LNCaP clone FGC (cell line): ENCODE results near the gene PCCA.
"Not testable (repeated sequence)": the region's sequence is repeated elsewhere in the genome, so short reads cannot be mapped to it uniquely, and the experiment has no call there.

Experiments
- DNase-seq: peaks from one replicate; pipeline ENCODE4 v3.0.0-alpha.2; 2011; ENCODE audit warnings: low read depth
- H3K4me3 ChIP-seq: 2 replicates; pipeline ENCODE4 v1.5.1; 2011; ENCODE audit warnings: mild to moderate bottlenecking, low read depth, low read length, control low read depth
- CTCF ChIP-seq: IDR thresholded peaks from 2 replicates; pipeline ENCODE4 v1.5.1; 2012; ENCODE audit warnings: mild to moderate bottlenecking; ENCODE audit not compliant: control insufficient read depth, insufficient read depth; ENCODE audit errors: extremely low read depth

Gene PCCA

GRCh38 chr13:100097821-100098220 is 8.9 kb downstream of the PCCA start:
- TF ChIP-seq CTCF, result no peak
- no peak for DNase-seq
- no peak overlapping the region for H3K4me3 ChIP-seq

DNA sequence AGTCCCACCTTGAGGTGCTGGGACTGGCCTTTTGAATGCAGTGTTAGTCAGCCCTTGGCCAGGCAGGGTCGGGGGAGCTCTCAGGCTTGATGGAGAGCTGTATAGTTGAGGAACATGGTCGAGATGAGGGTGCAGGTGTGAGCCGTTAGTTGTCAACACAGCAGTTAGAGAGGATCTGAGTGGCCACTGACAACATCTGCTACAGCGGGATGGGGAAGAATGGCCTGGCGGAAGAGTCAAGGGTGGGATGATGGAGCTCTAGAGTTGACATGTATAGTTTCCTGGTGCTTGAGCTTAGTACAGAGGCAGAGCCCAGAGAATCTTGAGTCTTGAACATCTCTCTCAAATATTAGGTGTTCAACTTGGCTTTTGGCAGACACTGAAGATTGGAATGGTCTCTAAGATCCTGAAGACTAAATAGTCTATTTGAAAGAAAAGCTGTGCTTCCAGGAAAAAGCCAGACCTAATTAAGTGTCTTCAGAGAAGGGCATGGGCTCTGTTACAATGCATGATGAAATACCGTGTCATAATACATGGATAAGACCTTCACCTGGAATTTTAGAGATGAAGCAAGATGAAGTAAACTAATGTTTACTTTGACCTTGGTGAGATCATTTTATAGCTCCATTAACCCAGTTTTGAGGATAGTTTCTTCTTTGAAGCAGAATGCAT is 9.7 kb downstream of the PCCA start:
- H3K4me3 ChIP-seq, result no peak overlapping the region
- TF ChIP-seq CTCF, result no peak
- peak; percentile 63 for DNase-seq

- not testable (repeated sequence) for DNase-seq
Observed at GRCh38 chr13:100099117-100099445, 10.2 kb downstream of the PCCA start.

DNA sequence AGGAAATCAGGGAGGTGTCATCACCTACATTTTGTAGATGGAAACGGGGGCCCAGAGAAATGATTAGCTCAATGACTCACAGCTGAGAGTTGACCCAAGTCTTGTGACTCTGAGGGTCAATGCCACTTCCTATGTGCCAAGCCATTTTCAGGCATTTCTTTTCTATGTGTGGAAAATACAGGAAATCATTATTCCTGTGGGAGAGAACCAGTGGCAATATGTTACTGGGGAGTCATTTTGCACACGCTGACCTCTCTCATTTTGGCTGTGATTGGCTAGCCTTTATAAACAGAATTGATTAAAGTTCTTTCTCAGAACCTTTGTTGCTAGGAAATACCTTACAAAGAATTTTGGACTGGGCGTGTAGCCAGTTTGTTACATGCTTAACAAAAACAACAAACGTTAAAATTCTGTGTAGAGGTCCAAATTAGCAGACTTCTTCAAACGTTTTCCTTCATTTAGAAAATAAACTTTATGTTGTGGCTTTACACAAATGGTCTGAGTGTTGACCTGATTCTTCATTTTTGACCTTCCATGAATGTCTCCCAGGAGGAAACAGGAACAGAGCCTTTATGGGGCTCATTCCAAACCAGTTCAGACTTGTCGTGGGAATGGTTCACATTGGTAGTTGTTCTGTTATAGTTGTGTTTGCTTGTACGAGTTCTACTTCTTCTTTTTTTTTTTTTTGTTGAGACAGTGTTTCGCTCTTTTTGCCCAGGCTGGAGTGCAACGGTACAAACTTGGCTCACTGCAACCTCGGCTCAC is 11.4 kb downstream of the PCCA start:
- no peak overlapping the region for H3K4me3 ChIP-seq
- TF ChIP-seq CTCF, result no peak
- DNase-seq, result no peak

More at GRCh38 chr13:100099117-100099445, 10.2 kb downstream of the PCCA start:
- not testable (repeated sequence) for H3K4me3 ChIP-seq

GRCh38 chr13:100102042-100102441 is 13.1 kb downstream of the PCCA start:
- no peak for DNase-seq

DNA sequence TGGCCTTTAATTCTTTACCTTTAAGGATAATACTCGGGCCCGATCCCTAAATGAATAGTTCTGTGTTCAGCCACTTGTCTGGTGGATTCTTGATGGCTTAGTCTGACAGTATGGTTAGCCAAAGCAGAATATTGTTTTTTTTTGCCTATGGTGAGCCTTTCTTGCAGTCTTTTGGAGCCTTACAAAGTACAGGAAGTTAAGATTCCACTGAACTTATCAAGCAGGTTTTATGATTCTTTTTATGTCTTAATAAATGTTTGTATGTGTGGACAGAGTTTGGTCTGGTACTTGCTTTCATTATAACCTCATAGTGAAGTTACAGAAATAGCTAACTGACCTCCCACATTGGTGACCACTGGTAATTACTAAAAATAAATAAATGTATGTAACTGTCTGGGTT is 17.1 kb downstream of the PCCA start:
- TF ChIP-seq CTCF, result no peak
- no peak overlapping the region for H3K4me3 ChIP-seq
- DNase-seq, result no peak

More at GRCh38 chr13:100102042-100102441, 13.1 kb downstream of the PCCA start:
- no peak for TF ChIP-seq CTCF
- H3K4me3 ChIP-seq, result no peak overlapping the region

DNA sequence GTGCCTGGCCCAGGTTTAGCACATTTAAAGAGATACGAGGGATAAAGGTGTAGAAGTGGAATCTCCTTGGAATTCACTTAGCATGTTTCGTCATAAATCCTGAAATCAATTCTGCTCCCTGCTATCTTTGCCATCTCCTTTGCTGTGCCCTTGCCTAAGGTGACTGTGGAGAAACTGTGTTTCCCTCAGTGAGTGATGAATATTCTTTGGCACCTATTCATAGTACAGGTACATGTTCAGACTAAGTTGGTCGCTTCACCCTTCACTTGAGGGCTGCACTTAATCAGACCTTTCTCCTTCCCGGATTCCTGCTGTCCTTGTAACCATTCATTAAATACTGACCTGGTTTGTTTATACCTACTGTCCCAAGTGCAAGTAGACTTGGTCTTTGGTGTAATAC is 17.8 kb downstream of the PCCA start:
- no peak for DNase-seq
- no peak for TF ChIP-seq CTCF
- no peak overlapping the region for H3K4me3 ChIP-seq
